H1 (cell line): ENCODE measurements around the gene TRIM9. TPM values are rescaled to one million over a fixed set of nuclear protein-coding genes. Genes with fewer than 3 reads are reported as not detected.

Experiments
- CTCF ChIA-PET: fragments of 300-600 bp; sonication (Branson Sonifier 250); formaldehyde crosslinking; loops from one replicate; lab custom pipeline; 2021; ENCODE audit not compliant: partially characterized antibody; lab: Charles Lee
- POLR2A ChIA-PET: fragments of 300-600 bp; sonication (Branson Sonifier 250); formaldehyde crosslinking; loops from one replicate; lab custom pipeline; 2021; ENCODE audit warnings: inconsistent platforms; ENCODE audit not compliant: partially characterized antibody; lab: Charles Lee
- DNase-seq, 2 experiments: peaks; one replicate each; pipeline versions ENCODE4 v3.0.0 to v3.0.0-alpha.2; 2010 to 2022; ENCODE audit warnings: low spot score in 2 of 2, low read depth in 1 of 2, mixed read lengths in 1 of 2
- FAIRE-seq: peaks from 2 replicates; lab custom pipeline; 2011; peaks lifted over from hg19 to GRCh38; lab: Jason Lieb, UNC
- H2AFZ ChIP-seq: 2 replicates; pipeline ENCODE4 v1.8.1; 2012; ENCODE audit warnings: low read length, inconsistent platforms
- H2AK5ac ChIP-seq: 2 replicates; pipeline ENCODE4 v1.6.1; 2013; ENCODE audit warnings: low read depth, low read length
- H2BK120ac ChIP-seq: replicated peaks from 2 replicates; pipeline ENCODE3; 2013; ENCODE audit warnings: low read depth, low read length, inconsistent platforms
- H2BK12ac ChIP-seq: 2 replicates; pipeline ENCODE4 v1.6.1; 2013; ENCODE audit warnings: low read depth, low read length
- H2BK15ac ChIP-seq: 2 replicates; pipeline ENCODE4 v1.6.1; 2013; ENCODE audit warnings: low read length
- H2BK20ac ChIP-seq: 2 replicates; pipeline ENCODE4 v1.6.1; 2013; ENCODE audit warnings: low read length
- H2BK5ac ChIP-seq: 2 replicates; pipeline ENCODE4 v1.6.1; 2013; ENCODE audit warnings: low read depth, low read length
- H3K14ac ChIP-seq: 2 replicates; pipeline ENCODE4 v1.6.1; 2013; ENCODE audit warnings: inconsistent platforms; ENCODE audit not compliant: insufficient read length
- H3K18ac ChIP-seq: 2 replicates; pipeline ENCODE4 v1.6.1; 2013; ENCODE audit warnings: low read length; ENCODE audit errors: extremely low read depth
- H3K23ac ChIP-seq: 2 replicates; pipeline ENCODE4 v1.6.1; 2013; ENCODE audit warnings: inconsistent platforms; ENCODE audit not compliant: insufficient read length
- H3K23me2 ChIP-seq: 2 replicates; pipeline ENCODE4 v1.6.1; 2013; ENCODE audit warnings: low read depth, low read length
- H3K27ac ChIP-seq: 2 replicates; pipeline ENCODE4 v1.6.1; 2011; ENCODE audit warnings: low read depth, low read length, inconsistent platforms
- H3K27me3 ChIP-seq, 4 experiments: replicated peaks in 1 of 4; 1 replicate in 1 of 4; 2 replicates in 3 of 4; pipeline versions ENCODE4 v1.6.1 to v1.8.1; 2011 to 2013; ENCODE audit warnings: low read length in 3 of 4, mild to moderate bottlenecking in 3 of 4, inconsistent platforms in 2 of 4, mixed read lengths in 2 of 4, moderate library complexity in 1 of 4; ENCODE audit not compliant: control insufficient read depth in 3 of 4, insufficient read depth in 3 of 4; ENCODE audit errors: extremely low read depth in 1 of 4
- H3K36me3 ChIP-seq, 4 experiments: 2 replicates each; pipeline versions ENCODE4 v1.6.1 to v1.8.1; 2011 to 2013; ENCODE audit warnings: mild to moderate bottlenecking in 4 of 4, low read length in 3 of 4, moderate library complexity in 2 of 4, control low read depth in 1 of 4, inconsistent platforms in 1 of 4; ENCODE audit not compliant: insufficient read depth in 4 of 4, control insufficient read depth in 2 of 4
- H3K4ac ChIP-seq: replicated peaks from 2 replicates; pipeline ENCODE3; 2013; ENCODE audit warnings: low read length, low read depth, mixed read lengths, inconsistent platforms; ENCODE audit not compliant: insufficient read length
- H3K4me1 ChIP-seq, 4 experiments: replicated peaks in 1 of 4; 1 replicate in 1 of 4; 2 replicates in 3 of 4; pipeline versions ENCODE4 v1.6.1 to v1.8.1; 2011 to 2013; ENCODE audit warnings: low read length in 3 of 4, inconsistent platforms in 2 of 4, mixed read lengths in 1 of 4; ENCODE audit not compliant: insufficient read depth in 4 of 4, control insufficient read depth in 3 of 4
- H3K4me2 ChIP-seq, 2 experiments: 2 replicates each; pipeline versions ENCODE4 v1.6.1 to v1.8.1; 2011 to 2013; ENCODE audit warnings: low read depth in 2 of 2, low read length in 2 of 2, control low read depth in 1 of 2, inconsistent platforms in 1 of 2, mild to moderate bottlenecking in 1 of 2; ENCODE audit not compliant: insufficient read depth in 1 of 2
- H3K4me3 ChIP-seq, 4 experiments: fragments of 200-600, 300-600 bp in 1 of 4; sonication (generic), shearing (Covaris generic), sonication (Bioruptor Twin) in 1 of 4; 2 replicates each; pipeline versions ENCODE4 v1.5.1 to v1.8.1; 2011 to 2016; ENCODE audit warnings: low read length in 4 of 4, low read depth in 3 of 4, control low read depth in 2 of 4, inconsistent platforms in 2 of 4, mild to moderate bottlenecking in 2 of 4, mixed read lengths in 1 of 4, moderate library complexity in 1 of 4; ENCODE audit not compliant: insufficient read depth in 2 of 4; ENCODE audit errors: extremely low read depth in 1 of 4
- H3K56ac ChIP-seq: replicated peaks from 2 replicates; pipeline ENCODE3; 2013; ENCODE audit warnings: low read depth, mild to moderate bottlenecking, mixed read lengths, low read length, inconsistent platforms; ENCODE audit not compliant: insufficient read length
- H3K79me1 ChIP-seq: 2 replicates; pipeline ENCODE4 v1.6.1; 2013; ENCODE audit warnings: low read depth, low read length, control low read depth
- H3K79me2 ChIP-seq, 2 experiments: 2 replicates each; pipeline versions ENCODE4 v1.6.1 to v1.8.1; 2012 to 2013; ENCODE audit warnings: low read length in 2 of 2, mild to moderate bottlenecking in 2 of 2, inconsistent platforms in 1 of 2; ENCODE audit not compliant: insufficient read depth in 2 of 2, control insufficient read depth in 1 of 2
- H3K9ac ChIP-seq, 4 experiments: replicated peaks in 1 of 4; 1 replicate in 1 of 4; 2 replicates in 3 of 4; pipeline versions ENCODE4 v1.6.1 to v1.8.1; 2011 to 2013; ENCODE audit warnings: low read depth in 3 of 4, low read length in 3 of 4, control low read depth in 2 of 4, mild to moderate bottlenecking in 2 of 4, moderate library complexity in 2 of 4, inconsistent platforms in 1 of 4; ENCODE audit errors: extremely low read depth in 1 of 4
- H3K9me3 ChIP-seq, 2 experiments: 2 replicates each; pipeline versions ENCODE4 v1.6.1 to v1.8.1; 2012 to 2013; ENCODE audit warnings: mild to moderate bottlenecking in 2 of 2, moderate library complexity in 2 of 2, control low read depth in 1 of 2, inconsistent platforms in 1 of 2, low read depth in 1 of 2, low read length in 1 of 2, mixed read lengths in 1 of 2; ENCODE audit not compliant: insufficient read depth in 2 of 2
- H4K20me1 ChIP-seq, 2 experiments: replicated peaks in 1 of 2; 2 replicates each; pipeline versions ENCODE3 to v1.8.1; 2011 to 2013; ENCODE audit warnings: inconsistent platforms in 2 of 2, low read length in 2 of 2, mild to moderate bottlenecking in 1 of 2; ENCODE audit not compliant: insufficient read depth in 2 of 2, control insufficient read depth in 1 of 2
- H4K5ac ChIP-seq: 2 replicates; pipeline ENCODE4 v1.6.1; 2013; ENCODE audit warnings: low read length, low read depth, mixed read lengths, inconsistent platforms; ENCODE audit not compliant: insufficient read length
- H4K8ac ChIP-seq: 2 replicates; pipeline ENCODE4 v1.8.0; 2013; ENCODE audit warnings: mild to moderate bottlenecking, moderate library complexity, low read length, inconsistent platforms; ENCODE audit not compliant: insufficient read depth; ENCODE audit errors: extremely low read depth
- H4K91ac ChIP-seq: replicated peaks from 2 replicates; pipeline ENCODE3; 2013; ENCODE audit warnings: low read length, mixed read lengths, inconsistent platforms; ENCODE audit not compliant: insufficient read length
- BACH1 ChIP-seq: IDR thresholded peaks from 2 replicates; pipeline ENCODE4 v1.6.1; 2012; ENCODE audit warnings: low read length, improper control_type of control experiment
- CEBPB ChIP-seq: IDR thresholded peaks from 2 replicates; pipeline ENCODE4 v1.6.1; 2012; ENCODE audit warnings: low read depth, low read length
- FOSL1 ChIP-seq: IDR thresholded peaks from 2 replicates; pipeline ENCODE4 v1.6.1; 2011; ENCODE audit warnings: mild to moderate bottlenecking, low read depth, low read length, moderate library complexity; ENCODE audit not compliant: insufficient read depth
- GABPA ChIP-seq: IDR thresholded peaks from 2 replicates; pipeline ENCODE4 v1.6.1; 2011; ENCODE audit warnings: mild to moderate bottlenecking, low read length, moderate library complexity, borderline replicate concordance; ENCODE audit not compliant: insufficient read depth
- GTF2F1 ChIP-seq: IDR thresholded peaks from 2 replicates; pipeline ENCODE4 v1.6.1; 2012; ENCODE audit warnings: low read depth, low read length, improper control_type of control experiment, borderline replicate concordance
- KDM1A ChIP-seq: fragments of 200-600, 300-600 bp; sonication (generic); IDR thresholded peaks from 2 replicates; pipeline ENCODE4 v1.7.1; 2016; ENCODE audit warnings: mild to moderate bottlenecking, low read length, borderline replicate concordance
- KDM5A ChIP-seq: fragments of 200-600 bp; IDR thresholded peaks from 2 replicates; pipeline ENCODE4 v1.7.1; 2012; ENCODE audit warnings: mild to moderate bottlenecking, low read length, inconsistent platforms, mixed read lengths
- MAFK ChIP-seq: IDR thresholded peaks from 2 replicates; pipeline ENCODE4 v1.6.1; 2012; ENCODE audit warnings: low read depth, mild to moderate bottlenecking, improper control_type of control experiment, low read length
- PHF8 ChIP-seq: fragments of 200-600 bp; sonication (generic); conservative IDR thresholded peaks from 2 replicates; pipeline ENCODE4 v1.7.1; 2012; ENCODE audit warnings: low read depth, mild to moderate bottlenecking, inconsistent platforms, low read length, moderate library complexity
- RNF2 ChIP-seq: fragments of 200-900, 300-1000 bp; sonication (generic); IDR thresholded peaks from 2 replicates; pipeline ENCODE4 v1.7.1; 2016; ENCODE audit warnings: borderline replicate concordance, low read depth, mild to moderate bottlenecking, antibody characterized with exemption, low read length; ENCODE audit not compliant: poor library complexity, severe bottlenecking; ENCODE audit errors: missing control alignments
- SP2 ChIP-seq: IDR thresholded peaks from 2 replicates; pipeline ENCODE4 v1.6.1; 2012; ENCODE audit warnings: mild to moderate bottlenecking, low read length, inconsistent platforms
- ZNF274 ChIP-seq: IDR thresholded peaks from 2 replicates; pipeline ENCODE4 v1.7.0; 2012; ENCODE audit warnings: low read length, borderline replicate concordance; ENCODE audit errors: extremely low read depth
- WGBS, 2 experiments: shearing (Covaris generic) in 1 of 2; methylation state at CpG; one replicate each; pipeline versions ENCODE4 v1.1.6 to v1.1.7; 2013 to 2015; ENCODE audit warnings: low lambda C conversion rate in 2 of 2, mixed read lengths in 2 of 2, inconsistent platforms in 1 of 2, low coverage in 1 of 2, missing lambda C conversion rate in 1 of 2; ENCODE audit not compliant: insufficient replicate concordance in 2 of 2, insufficient coverage in 1 of 2, insufficient read length in 1 of 2; ENCODE audit errors: extremely low coverage in 1 of 2, missing lambda C conversion rate in 1 of 2; 5-methylcytosine and 5-hydroxymethylcytosine counted together
- polyA plus RNA-seq, 7 experiments: library from polyadenylated mRNA; depleted of rRNA in 3 of 7; stranded (reverse) in 5 of 7; unstranded in 2 of 7; fragments of >200 nt in 5 of 7; fragments of 200-250 nt in 2 of 7; gene quantifications; 1 replicate in 5 of 7; 2 replicates in 1 of 7; 4 replicates in 1 of 7; pipeline versions ENCODE4 v1.2.1 to v1.2.3, GENCODE V29; 2011 to 2013; ENCODE audit warnings: missing spikeins in 2 of 7, mixed read lengths in 2 of 7
- total RNA-seq: library from RNA; stranded (reverse); fragmentation: NEBNext Ultra II Directional; extraction: Animal tissue kit (Norgen Biotek cat#: 25700); gene quantifications from 2 replicates; pipeline ENCODE4 v1.2.1, GENCODE V29; 2021

The TRIM9 gene
- total and polyA plus RNA-seq, 2 of the 8 experiments (the other 6 are each of a cell fraction or from before 2014, with no cell fraction given) = 2.7 to 5.4 TPM

DNA sequence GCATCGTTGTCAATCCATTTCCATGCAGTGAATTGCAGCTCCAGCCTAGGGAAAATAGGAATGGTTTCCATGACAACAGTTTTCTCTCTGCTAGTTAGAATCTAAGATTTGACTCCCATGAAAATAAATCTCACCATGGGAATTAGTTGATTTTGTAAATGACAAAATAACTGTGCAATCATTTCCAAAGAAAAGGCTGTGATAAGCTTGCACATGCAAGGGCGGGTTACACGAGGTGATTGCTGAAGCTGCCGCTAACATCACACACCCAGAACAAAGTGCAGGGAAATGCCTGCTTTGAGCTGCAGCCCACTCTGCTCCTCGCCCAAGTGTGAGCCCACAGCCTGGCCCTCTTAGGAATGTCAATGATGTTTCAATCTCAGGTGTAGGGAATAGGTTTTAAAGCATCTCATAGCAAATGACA, 53.8 kb downstream of the TRIM9 start:
- no peaks in the 10 kb centered on the region for H4K20me1 ChIP-seq
- H3K27ac ChIP-seq = no peak overlapping the region
- H4K5ac ChIP-seq = no peak overlapping the region
- H3K27me3 ChIP-seq = no peaks in the 10 kb centered on the region
- H3K4me2 ChIP-seq = no peak overlapping the region
- no peak overlapping the region for H2AK5ac ChIP-seq
- no peaks in the 10 kb centered on the region for H3K9me3 ChIP-seq
- 77% methylated on average over 5 of the region's 5 CpGs; no CpG with 5 or more reads in 1 of the 2 experiments for WGBS, 2 experiments
- H3K23me2 ChIP-seq = no peaks in the 10 kb centered on the region; the same call in 1 of the 2 replicates
- no peak overlapping the region for H2BK20ac ChIP-seq
- no peak overlapping the region for H2BK5ac ChIP-seq
- H2BK15ac ChIP-seq = no peak overlapping the region
- H3K4ac ChIP-seq = no peak overlapping the region
- no peak overlapping the region for H4K91ac ChIP-seq
- H3K79me2 ChIP-seq = no peaks in the 10 kb centered on the region
- H4K8ac ChIP-seq = no peak overlapping the region
- no peak overlapping the region for H3K18ac ChIP-seq
- no peak overlapping the region for H3K23ac ChIP-seq
- H2AFZ ChIP-seq = no peak overlapping the region
- H3K56ac ChIP-seq = no peak overlapping the region
- H3K14ac ChIP-seq = no peak overlapping the region
- no peak overlapping the region for H3K4me3 ChIP-seq
- H3K9ac ChIP-seq = no peak overlapping the region
- peaks cover 0 to 8% (median 5%) of the 10 kb centered on the region in 4 experiments; a peak in 4 of 7 replicates for H3K4me1 ChIP-seq
- no peak overlapping the region for H2BK12ac ChIP-seq
- no peaks in the 10 kb centered on the region for H3K36me3 ChIP-seq
- H2BK120ac ChIP-seq = no peak overlapping the region
- CTCF ChIA-PET = interaction anchor here (1.6 kb wide), 1 partner anchor 181 kb away, joined by 4 read pairs; no protein-coding TSS in a partner anchor
- DNase-seq (no peak), FAIRE-seq (no peak)
- POLR2A ChIA-PET = no interaction called here
- no peaks in the 10 kb centered on the region for H3K79me1 ChIP-seq
- TF ChIP-seq BACH1 (no peak), CEBPB (no peak), RNF2 (no peak), SP2 (no peak), FOSL1 (no peak), GTF2F1 (no peak), ZNF274 (no peak), GABPA (no peak), KDM1A (no peak), MAFK (no peak), PHF8 (no peak), KDM5A (no peak)
